GM18511 (cell line): ENCODE results near the gene CHD1L.
"Not testable (repeated sequence)": the region's sequence is repeated elsewhere in the genome, so short reads cannot be mapped to it uniquely, and the experiment has no call there.

Experiments
- ATAC-seq: cut with Tn5 transposase; IDR thresholded peaks from one replicate; pipeline ENCODE4 v1.9.1; 2021; ENCODE audit warnings: mild to moderate bottlenecking, moderate library complexity; ENCODE audit not compliant: unreplicated experiment

CHD1L gene

DNA sequence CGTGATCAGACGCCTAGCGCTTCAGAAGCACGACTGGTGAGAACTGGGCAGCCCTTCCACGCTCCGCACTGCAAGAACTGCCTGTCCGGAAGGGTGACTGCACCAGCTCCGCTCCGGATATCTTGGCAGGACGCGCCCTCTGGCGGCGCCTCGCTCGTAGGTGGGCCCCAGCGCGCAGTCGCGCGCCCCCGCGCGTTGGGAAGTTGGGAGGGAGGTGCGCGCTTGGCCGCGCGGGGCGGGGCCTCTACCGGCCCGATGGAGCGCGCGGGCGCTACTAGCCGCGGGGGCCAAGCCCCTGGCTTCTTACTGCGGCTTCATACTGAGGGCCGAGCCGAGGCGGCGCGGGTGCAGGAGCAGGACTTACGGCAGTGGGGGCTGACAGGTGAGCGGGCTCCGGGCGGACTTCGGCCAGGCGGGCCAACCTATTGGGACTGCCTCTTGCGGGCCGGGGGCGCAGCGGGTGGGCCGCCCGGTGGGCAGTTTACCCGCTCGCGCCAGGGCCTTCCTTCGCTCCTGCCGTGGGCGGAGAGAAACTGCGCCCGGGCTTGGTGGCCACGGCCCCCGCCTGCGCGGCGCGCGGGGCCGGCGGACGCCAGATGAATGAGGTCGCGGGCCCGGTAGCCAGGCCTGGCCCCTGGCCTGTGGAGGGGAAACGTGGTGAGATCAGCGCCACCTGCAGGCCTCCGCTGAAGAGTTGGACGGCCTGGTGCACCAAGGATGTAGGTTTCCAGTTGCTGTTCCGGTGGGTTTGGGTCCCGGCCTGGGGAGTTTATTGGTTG is at the start of gene CHD1L:
Gene CHD1L (plus strand): TSS at position 236 of the 779 bp plus-strand sequence. CDS start 20 bp downstream, at position 256.
- ATAC-seq, result peak; percentile 88

- ATAC-seq, result not testable (repeated sequence)
These were observed 45.2 kb upstream of the CHD1L start for GRCh38 chr1:147197324-147197723.

GRCh38 chr1:147201276-147201675 is 41.2 kb upstream of the CHD1L start:
- no peak for ATAC-seq

GRCh38 chr1:147201786-147202185 is 40.7 kb upstream of the CHD1L start:
- ATAC-seq, result no peak

DNA sequence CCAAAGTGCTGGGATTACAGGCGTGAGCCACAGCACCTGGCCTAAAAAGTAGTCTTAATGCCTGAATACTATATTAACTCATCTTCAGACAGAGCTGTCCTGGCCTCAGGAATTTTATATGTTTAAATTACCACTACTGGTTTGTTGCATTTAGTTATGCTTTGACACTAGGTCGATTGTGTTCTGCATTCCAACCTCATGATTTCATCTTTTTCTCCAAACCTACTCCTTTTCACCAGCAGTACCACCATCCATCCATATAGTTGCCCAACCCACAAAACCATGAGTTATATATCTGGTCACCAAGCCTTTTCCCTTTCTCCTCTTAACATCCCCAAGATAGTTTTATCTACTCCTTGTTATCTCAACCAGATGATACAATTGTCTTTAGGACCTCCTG is 39.9 kb upstream of the CHD1L start:
- ATAC-seq, result no peak

GRCh38 chr1:147204080-147204479 is 38.4 kb upstream of the CHD1L start:
- ATAC-seq, result no peak

DNA sequence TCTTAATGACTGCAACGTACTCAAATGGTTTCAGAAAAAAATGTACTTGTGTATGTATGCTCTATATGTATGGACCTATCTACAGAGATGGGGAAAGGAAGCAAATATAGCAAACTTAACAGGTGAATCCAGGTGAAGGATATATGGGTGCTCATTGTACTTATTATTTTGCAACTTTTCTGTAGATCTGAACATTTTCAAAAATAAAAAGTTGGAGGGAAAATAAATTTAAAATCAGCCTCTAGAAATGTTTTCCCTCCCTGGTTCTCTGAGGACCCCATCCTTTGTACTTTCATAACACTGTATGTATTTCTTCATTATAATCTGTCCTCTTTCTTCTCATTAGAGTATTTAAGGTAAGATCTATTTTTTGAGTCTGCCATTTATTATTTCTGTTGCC is 35.3 kb upstream of the CHD1L start:
- ATAC-seq, result no peak

DNA sequence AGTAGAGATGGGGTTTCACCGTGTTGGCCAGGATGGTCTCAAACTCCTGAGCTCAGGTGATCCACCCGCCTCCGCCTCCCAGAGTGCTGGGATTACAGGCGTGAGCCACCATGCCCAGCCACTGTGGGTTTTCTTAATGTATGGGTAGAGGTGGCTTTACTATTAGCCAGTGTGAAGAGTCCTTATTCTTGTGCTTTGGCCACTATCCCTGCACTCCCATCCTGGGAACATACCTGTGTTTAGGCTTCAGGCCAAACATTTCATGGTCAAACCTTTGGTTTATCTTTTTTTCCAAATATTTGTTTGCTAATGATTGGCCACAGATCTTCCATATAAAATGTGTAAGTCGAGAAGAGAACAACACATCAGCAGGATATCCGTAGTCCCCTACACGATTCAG is 33.9 kb upstream of the CHD1L start:
- ATAC-seq, result no peak

DNA sequence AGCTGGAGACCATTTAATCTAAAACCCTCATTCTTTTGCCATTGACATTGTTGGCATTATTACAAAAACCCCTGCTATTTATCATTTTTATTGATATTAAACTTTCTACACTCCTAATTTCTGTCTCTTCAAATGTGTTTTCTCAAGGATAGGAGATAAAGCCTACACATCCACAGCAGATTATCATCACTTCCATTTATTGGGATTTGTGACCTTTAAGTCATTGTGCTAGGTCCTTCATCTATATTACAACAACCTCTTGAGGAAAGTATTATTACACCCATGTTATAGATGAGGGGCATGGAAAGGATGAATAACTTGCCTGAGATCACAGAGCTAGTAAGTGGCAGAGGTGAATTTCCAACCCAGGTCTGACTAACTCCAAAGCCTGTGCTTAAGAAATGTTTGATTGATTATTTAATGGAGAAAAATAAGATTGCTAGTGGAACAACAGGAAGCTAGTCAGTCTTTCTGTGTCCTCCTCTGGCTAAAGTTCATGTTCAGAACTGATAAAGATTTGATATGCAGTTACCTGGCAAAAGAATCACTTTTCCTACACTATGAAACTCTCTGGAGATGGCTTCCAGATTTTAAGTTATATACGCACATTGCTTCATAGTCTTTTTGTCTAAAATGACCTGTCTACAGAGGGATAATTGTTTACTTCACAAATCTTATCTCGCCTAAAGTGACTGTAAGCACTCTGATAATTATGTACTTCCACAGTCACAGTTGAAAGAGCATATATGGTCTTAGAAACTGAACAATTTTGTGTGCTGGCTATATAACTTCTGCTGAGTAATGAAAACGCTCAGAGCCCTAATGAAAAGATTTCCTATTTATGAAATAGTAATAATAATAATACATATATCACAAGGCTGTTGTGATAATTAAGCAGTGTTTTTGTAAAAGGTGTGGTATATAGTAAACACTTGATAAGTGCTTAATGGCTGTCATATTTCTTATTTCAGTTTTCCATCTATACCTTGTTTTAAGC is 32.4 kb upstream of the CHD1L start:
- no peak for ATAC-seq

- no peak for ATAC-seq
These were observed 31.5 kb upstream of the CHD1L start for GRCh38 chr1:147210987-147211386.

- no peak for ATAC-seq
These were observed 30.9 kb upstream of the CHD1L start for GRCh38 chr1:147211577-147211976.

DNA sequence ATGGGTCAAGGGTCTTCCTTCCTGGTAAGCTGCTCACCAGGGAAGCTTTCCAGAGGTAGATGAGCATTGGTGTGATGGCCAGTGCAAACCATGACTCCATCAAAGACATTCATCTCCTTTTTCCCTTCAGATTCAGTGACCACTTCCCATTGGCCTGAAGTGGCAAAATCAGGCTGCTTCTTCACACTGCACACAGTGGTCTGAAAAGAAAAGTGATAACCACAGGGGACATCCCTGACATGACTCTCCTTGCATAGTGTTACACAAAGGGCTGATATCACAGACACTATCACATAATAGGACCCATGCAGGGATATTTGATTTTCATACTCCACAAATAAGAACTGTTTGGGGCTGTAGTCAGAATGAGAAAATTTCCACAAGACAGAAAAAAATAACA is 29.2 kb upstream of the CHD1L start:
- ATAC-seq, result no peak

DNA sequence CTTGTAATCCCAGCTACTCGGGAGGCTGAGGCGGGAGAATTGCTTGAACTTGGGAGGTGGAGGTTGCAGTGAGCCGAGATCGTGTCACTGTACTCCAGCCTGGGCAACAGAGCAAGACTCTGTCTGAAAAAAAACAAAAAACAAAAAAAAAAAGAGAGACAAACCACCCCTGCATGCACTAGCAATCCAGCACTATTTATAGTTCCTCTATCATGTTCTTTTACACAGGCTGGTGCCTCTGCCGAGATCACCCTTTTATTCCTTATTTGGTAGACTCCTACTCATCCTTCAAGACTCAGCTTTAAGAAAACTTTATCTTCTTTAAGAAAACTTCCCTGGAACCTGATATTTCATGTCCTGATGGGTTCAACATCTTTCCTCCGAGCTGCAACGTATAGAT is 28.2 kb upstream of the CHD1L start:
- no peak for ATAC-seq

DNA sequence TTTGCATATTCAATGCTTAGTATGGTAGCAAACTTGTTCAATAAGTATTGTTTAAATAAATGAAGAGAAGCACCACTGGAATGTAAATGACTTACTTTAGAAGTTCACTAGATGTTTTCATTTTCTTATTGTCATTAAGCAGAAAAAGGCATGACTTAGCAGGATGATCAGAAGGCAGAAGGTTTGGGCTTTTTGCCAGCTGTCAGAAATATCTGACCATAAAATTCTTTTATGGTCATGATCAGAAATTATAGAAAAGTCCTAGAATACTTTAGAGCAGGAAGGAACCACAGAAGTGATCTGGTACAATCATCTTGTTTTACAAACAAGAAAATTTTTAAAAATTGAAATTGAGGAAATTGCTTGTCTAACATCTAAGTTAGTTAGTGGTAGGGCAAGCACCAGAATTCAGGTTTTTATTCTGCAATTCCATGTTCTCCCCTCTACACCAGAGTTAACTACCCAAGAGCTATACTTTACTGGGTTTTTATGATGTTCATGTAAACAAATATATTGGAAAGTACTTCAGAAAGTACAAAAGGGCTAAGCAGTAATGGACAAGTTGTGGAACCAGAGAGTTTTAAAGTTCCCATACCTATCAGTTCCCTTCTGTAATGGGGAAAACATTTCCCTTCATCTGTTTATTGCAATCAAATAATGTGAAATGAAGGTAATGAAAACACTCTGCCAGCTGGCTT is 27.5 kb upstream of the CHD1L start:
- no peak for ATAC-seq

GRCh38 chr1:147215540-147215916 is 27.0 kb upstream of the CHD1L start:
- no peak for ATAC-seq

- no peak for ATAC-seq
These were observed 26.4 kb upstream of the CHD1L start for GRCh38 chr1:147216124-147216523.

DNA sequence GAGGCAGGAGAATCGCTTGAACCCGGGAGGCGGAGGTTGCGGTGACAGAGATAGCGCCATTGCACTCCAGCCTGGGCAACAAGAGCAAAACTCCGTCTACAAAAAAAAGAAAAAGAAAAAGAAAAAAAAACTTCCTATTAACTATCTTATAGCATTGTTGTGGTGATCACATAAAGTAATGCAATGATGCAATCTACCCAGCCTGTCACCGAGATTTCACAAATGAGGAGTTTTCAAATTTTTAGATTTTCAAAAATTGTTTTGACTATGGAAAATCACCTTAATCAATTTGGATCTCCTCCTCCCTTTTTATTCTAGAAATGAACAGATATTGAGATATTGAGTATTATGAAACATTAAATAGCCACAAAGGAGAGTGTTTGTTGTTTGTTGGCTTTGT is 25.3 kb upstream of the CHD1L start:
- no peak for ATAC-seq

GRCh38 chr1:147218606-147219005 is 23.9 kb upstream of the CHD1L start:
- no peak for ATAC-seq

DNA sequence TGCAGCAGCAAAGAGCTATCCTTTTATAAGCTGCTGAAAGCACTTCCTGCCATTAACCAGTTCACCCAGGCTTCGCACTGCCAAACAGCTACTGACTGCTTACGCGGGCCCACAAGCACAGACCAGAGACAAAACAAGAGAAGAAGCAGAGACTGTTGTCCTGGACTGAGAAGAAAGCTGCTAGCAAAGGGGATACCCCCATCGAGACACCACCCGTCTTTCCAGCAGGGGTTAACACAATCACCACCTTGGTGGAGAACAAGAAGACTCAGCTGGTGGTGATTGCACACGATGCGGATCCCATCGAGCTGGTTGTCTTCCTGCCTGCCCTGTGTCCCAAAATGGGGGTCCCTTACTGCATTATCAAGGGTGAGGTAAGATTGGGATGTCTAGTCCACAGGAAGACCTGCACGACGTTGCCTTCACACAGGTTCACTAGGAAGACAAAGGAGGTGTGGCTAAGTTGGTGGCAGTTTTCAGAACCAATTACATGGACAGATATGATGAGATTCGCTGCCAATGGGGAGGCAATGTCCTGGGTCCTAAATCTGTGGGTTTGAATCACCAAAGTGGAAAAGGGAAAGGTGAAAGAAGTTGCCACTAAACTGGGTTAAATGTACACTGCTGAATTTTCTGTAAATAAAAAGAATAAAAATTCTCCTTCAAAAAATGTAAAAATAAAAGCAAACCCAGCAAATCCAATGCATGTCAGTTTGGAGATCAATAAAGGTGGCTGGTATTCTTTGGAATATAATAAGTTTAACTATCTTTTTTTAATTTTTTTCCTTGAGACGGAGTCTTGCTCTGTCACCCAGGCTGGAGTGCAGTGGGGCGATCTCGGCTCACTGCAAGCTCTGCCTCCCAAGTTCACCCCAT is 18.5 kb upstream of the CHD1L start:
- no peak for ATAC-seq

DNA sequence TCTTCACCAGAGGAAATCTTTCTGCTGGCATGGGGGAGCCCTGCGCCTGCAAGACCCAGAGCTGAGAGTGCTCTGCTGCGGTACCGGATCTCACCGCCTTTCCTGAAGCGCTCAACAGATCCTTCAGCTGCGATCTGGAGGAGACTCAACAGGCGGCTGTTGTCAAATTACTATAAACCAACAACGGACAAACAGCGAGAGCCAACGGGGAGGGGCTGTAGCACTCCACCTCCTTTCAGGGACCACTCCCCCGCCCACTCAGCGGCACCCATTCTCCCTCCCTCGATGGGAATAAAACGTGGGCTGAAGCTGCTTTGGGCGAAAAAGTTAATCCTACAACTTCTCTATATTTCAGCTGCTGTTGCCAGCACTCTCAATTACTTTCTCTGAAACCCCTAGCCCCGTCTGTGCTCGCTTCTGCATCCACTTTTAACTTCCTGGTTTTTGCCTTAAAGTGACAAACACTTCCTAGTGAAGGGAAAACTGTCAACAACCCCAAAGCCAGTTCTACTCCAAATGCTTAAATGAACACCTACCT is 17.2 kb upstream of the CHD1L start, which contains the start of gene FMO5:
Gene FMO5 (minus strand): TSS at position 147 of the 538 bp plus-strand sequence. CDS start 310 bp downstream, outside the sequence.
- ATAC-seq, result peak; percentile 84
